ENCODE results near the gene HSD17B8.

HSD17B8 gene

DNA sequence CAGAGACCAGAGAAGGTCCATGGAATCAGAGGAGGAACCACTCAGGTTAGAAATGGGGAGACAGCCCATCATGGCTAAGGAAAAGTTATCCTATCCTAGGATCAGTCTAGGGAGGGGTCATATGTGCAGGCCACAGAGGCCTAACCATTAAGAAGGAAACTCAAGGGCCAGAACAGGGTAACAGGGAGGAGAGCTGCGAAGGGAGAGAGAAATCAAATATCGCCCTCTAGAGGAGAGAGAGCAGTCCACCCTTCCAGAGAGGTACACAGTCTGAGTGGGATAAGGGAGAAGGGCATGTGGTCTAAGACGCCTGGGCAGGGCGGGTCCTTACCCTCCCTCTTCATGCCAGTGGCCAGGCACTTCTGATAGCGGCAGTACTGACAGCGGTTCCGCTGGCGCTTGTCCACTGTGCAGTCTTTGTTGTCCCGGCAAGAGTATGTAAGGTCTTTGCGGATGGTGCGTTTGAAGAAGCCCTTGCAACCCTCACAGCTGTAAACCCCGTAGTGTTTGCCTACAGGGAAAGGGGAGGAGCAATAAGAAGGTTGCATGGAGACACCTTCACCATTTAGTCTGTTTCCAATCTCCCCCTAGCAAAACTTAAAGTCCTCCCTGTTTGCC, 6.9 kb upstream of the HSD17B8 start:
- DNase-seq (ENCODE audit: low read depth in 2 of 2): peak; percentile 72 to 83
- TF ChIP-seq, protein P1, sequence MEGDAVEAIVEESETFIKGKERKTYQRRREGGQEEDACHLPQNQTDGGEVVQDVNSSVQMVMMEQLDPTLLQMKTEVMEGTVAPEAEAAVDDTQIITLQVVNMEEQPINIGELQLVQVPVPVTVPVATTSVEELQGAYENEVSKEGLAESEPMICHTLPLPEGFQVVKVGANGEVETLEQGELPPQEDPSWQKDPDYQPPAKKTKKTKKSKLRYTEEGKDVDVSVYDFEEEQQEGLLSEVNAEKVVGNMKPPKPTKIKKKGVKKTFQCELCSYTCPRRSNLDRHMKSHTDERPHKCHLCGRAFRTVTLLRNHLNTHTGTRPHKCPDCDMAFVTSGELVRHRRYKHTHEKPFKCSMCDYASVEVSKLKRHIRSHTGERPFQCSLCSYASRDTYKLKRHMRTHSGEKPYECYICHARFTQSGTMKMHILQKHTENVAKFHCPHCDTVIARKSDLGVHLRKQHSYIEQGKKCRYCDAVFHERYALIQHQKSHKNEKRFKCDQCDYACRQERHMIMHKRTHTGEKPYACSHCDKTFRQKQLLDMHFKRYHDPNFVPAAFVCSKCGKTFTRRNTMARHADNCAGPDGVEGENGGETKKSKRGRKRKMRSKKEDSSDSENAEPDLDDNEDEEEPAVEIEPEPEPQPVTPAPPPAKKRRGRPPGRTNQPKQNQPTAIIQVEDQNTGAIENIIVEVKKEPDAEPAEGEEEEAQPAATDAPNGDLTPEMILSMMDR (IDR thresholded peaks at IDR 0.05; ENCODE audit: low read depth, low read length): peak; percentile 72
- no peak overlapping the region for H3K4me3 ChIP-seq (replicated peaks in 1 of 2; ENCODE audit: low read depth in 2 of 2, low read length in 2 of 2)

DNA sequence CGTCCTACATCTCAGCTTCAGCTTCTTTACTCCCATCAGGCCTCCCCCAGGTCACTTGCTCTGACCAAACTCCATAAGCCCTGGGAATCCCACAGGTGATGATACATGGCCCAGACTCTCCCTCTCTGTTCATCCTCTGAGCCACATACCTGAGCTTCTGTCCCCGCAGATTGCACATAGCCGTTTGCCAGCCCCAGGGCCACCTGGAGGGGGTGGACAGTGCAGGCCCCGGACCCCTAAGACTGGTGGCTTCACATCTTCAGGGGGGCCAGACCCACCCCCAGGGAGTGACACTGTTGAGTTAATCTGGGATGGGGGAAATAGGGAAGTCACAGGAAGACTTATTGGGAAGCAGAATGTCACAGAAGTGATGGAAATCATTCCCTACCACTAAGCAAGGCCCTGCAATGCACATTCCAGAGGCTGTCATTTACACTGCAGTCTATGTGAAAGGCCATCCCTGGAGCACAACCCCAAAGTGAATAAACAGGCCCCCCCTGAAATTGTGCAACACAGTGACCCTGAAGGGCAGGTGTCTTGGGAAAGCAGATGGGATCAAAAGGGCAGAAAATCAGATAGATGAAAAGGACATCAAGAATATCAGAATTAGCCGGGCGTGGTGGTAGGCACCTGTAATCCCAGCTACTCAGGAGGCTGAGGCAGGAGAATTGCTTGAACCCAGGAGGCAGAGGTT, 6.1 kb upstream of the HSD17B8 start:
- H3K4me3 ChIP-seq (replicated peaks in 1 of 2; ENCODE audit: low read depth in 2 of 2, low read length in 2 of 2): no peak overlapping the region
- no peak for DNase-seq (ENCODE audit: low read depth in 2 of 2)
- TF ChIP-seq, protein P1 (IDR thresholded peaks at IDR 0.05; ENCODE audit: low read depth, low read length): no peak

DNA sequence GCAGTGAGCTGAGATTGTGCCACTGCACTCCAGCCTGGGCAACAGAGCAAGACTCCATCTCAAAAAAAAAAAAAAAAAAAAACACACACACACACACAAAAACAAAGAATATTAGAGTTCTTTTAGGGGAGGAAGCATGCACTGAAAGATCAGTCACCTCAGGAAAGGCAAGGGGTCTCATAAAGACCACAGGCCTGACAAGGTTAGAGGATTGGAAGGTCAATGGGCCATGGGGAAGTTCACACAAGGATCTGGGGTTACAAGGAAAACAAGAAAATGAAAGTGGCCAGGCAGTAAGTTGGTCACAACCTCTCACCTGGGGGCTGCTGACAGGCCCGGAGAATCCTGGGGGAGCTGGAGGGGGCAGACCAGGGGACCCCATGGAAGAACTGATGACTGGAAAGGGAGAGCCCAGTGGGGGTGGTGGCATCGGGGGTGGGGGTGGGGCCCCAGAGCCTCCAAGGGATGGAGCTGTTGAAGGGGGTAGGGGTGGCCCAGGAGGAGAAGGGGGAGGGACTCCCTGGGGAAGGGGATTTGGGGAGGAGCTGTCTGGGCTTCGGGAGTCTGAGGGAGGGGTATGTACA, 5.5 kb upstream of the HSD17B8 start:
- TF ChIP-seq, protein P1 (IDR thresholded peaks at IDR 0.05; ENCODE audit: low read depth, low read length): no peak
- no peak for DNase-seq (ENCODE audit: low read depth in 2 of 2)
- H3K4me3 ChIP-seq (replicated peaks in 1 of 2; ENCODE audit: low read depth in 2 of 2, low read length in 2 of 2): peak overlapping the region; percentile 83 to 94

DNA sequence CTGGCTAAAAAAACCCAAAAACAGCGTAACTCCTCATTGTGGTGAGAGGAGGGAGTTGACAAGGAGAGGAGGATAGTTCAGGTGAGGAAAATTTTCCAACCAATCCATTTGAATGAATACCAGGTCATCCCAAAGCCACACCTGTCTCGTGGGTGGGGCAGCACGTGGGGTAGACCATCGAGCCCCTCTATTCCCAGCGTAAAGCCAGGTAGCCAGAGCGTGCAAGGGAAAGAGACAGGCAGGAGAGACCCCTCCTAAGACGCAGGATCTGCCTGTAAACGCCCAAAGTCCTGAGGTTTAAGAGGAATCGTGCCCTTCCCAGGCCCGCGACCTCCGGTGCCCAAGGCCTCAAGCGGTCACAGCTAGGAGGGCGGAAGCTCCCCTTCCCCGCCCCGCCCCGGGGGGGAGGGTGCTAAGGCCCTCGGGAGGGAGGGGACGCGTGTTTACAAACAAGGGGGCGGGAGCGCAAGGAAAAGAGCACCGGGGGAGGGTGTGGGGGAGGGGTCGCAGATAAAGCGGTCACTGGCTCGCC, 4.7 kb upstream of the HSD17B8 start:
- peak; percentile 62 to 76 for DNase-seq (ENCODE audit: low read depth in 2 of 2)
- TF ChIP-seq, protein P1 (IDR thresholded peaks at IDR 0.05; ENCODE audit: low read depth, low read length): no peak
- peak overlapping the region; percentile 83 to 94 for H3K4me3 ChIP-seq (replicated peaks in 1 of 2; ENCODE audit: low read depth in 2 of 2, low read length in 2 of 2)

DNA sequence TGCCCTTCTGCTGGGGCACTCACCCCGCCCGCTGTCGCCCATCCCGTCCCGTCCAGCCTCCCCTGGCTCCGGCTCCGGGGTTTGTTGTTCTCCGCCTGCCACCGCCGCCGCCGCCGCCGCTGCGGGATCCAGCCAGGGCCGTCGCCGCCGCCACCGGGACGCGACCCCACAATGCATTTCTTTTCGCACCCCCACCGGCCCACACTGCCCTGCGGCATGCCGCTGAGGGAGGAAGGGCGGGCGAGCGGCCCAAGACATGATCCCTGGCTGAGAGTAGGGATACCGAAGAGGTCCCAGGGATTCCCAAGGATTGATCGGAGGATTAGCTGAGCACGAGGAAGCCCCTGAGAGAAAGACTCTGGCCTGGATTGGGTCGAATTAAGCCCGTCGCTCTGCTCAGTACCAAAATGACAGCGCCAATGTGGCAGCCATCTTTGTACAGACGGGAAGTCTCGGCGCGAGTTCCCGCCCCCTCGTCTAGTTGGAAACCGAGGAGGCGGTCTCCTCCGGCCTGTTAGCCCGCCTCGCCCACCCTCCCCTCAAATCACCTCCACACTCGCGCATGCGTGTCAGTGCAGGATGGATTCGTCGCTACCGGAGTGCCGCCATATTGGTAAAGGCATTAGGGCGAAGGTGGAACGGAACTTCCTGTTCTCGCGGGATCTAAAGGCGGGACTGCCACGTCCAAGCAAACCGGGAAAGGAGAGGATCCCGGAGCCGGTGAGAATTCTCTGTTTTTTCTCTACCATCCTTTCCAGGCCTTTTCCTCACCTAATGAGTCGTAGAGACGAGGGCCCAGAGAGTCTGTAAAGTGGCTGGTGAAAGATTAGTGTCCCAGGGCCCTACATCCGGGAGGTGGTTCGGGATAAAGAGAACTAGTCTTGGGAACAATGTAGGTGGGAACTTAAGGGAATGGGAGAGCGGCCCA, 4.0 kb upstream of the HSD17B8 start, which contains the start of the genes RXRB and SLC39A7:
TSS of gene RXRB (minus strand) at position 447 of the 928 bp plus-strand sequence. CDS start at position 258, 189 bp downstream.
TSS of gene SLC39A7 (plus strand) at position 649 of the 928 bp plus-strand sequence. CDS start 379 bp downstream, outside the sequence.
- TF ChIP-seq, protein P1 (IDR thresholded peaks at IDR 0.05; ENCODE audit: low read depth, low read length): no peak
- H3K4me3 ChIP-seq (replicated peaks in 1 of 2; ENCODE audit: low read depth in 2 of 2, low read length in 2 of 2): peak within 1 kb of the TSS; percentile 83 to 94
- peak; percentile 100 for DNase-seq (ENCODE audit: low read depth in 2 of 2)

DNA sequence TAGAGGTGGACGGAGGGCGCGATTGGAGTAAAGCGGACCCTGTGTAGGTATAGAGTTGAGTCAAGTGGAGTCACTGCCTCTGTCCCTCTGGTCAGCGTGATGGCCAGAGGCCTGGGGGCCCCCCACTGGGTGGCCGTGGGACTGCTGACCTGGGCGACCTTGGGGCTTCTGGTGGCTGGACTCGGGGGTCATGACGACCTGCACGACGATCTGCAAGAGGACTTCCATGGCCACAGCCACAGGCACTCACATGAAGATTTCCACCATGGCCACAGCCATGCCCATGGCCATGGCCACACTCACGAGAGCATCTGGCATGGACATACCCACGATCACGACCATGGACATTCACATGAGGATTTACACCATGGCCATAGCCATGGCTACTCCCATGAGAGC, 3.3 kb upstream of the HSD17B8 start:
- peak overlapping the region; percentile 83 to 94 for H3K4me3 ChIP-seq (replicated peaks in 1 of 2; ENCODE audit: low read depth in 2 of 2, low read length in 2 of 2)
- no peak for DNase-seq (ENCODE audit: low read depth in 2 of 2)
- TF ChIP-seq, protein P1 (IDR thresholded peaks at IDR 0.05; ENCODE audit: low read depth, low read length): peak; percentile 10

All from cardiac fibroblast (primary cell).